ENCODE results near the gene PEDS1. TPM values are rescaled to one million over a fixed set of nuclear protein-coding genes. Genes with fewer than 3 reads are reported as not detected.

Gene PEDS1
- total and polyA plus RNA-seq, 2 of the 13 experiments (the other 11 are each of a cell fraction or from before 2014, with no cell fraction given): 30.5 to 93.9 TPM

- TF ChIP-seq ZNF20 (CRISPR knock-in tag; IDR thresholded peaks at IDR 0.05): no peak
- no peak for TF ChIP-seq KMT2A (CRISPR knock-in tag; IDR thresholded peaks at IDR 0.05)
- no peak for TF ChIP-seq KMT2B (CRISPR knock-in tag; IDR thresholded peaks at IDR 0.05)
- no peak for TF ChIP-seq ZNF552 (CRISPR knock-in tag; IDR thresholded peaks at IDR 0.05; ENCODE audit: borderline replicate concordance)
- TF ChIP-seq FUBP1 (CRISPR knock-in tag; IDR thresholded peaks at IDR 0.05; ENCODE audit: borderline replicate concordance): no peak
- no peak for TF ChIP-seq ZNF75D (CRISPR knock-in tag; IDR thresholded peaks at IDR 0.05; ENCODE audit: borderline replicate concordance)
- TF ChIP-seq ZNF282 (IDR thresholded peaks at IDR 0.05; ENCODE audit: partially characterized antibody): no peak
- no peak for TF ChIP-seq ZBTB42 (CRISPR knock-in tag; IDR thresholded peaks at IDR 0.05)
- TF ChIP-seq ZNF275 (CRISPR knock-in tag; IDR thresholded peaks at IDR 0.05; ENCODE audit: borderline replicate concordance): no peak
- TF ChIP-seq TEAD2 (CRISPR knock-in tag; IDR thresholded peaks at IDR 0.05): no peak
- TF ChIP-seq RNF2 (conservative IDR thresholded peaks at IDR 0.05; ENCODE audit: low read depth): no peak
- no peak; the same call in 1 of the 2 replicates for TF ChIP-seq ZC3H4 (CRISPR knock-in tag; IDR thresholded peaks at IDR 0.05; ENCODE audit: borderline replicate concordance)
- no peak for TF ChIP-seq ZNF792 (CRISPR knock-in tag; IDR thresholded peaks at IDR 0.05)
- TF ChIP-seq KLF9 (CRISPR knock-in tag; IDR thresholded peaks at IDR 0.05; ENCODE audit: low read depth): no peak
- TF ChIP-seq ZNF354B (CRISPR knock-in tag; IDR thresholded peaks at IDR 0.05): no peak
- TF ChIP-seq TRIM22 (IDR thresholded peaks at IDR 0.05): no peak
- TF ChIP-seq PHF5A (CRISPR knock-in tag; IDR thresholded peaks at IDR 0.05; ENCODE audit: low read depth, unreplicated experiment): no peak
- TF ChIP-seq TOPORS (CRISPR knock-in tag; IDR thresholded peaks at IDR 0.05): no peak
- TF ChIP-seq SETDB1 (CRISPR knock-in tag; IDR thresholded peaks at IDR 0.05; ENCODE audit: borderline replicate concordance): no peak
- no peak for TF ChIP-seq SAFB2 (CRISPR knock-in tag; IDR thresholded peaks at IDR 0.05; ENCODE audit: borderline replicate concordance, low read depth)
- no peak for TF ChIP-seq ZNF33B (CRISPR knock-in tag; IDR thresholded peaks at IDR 0.05)
- TF ChIP-seq, protein P1, sequence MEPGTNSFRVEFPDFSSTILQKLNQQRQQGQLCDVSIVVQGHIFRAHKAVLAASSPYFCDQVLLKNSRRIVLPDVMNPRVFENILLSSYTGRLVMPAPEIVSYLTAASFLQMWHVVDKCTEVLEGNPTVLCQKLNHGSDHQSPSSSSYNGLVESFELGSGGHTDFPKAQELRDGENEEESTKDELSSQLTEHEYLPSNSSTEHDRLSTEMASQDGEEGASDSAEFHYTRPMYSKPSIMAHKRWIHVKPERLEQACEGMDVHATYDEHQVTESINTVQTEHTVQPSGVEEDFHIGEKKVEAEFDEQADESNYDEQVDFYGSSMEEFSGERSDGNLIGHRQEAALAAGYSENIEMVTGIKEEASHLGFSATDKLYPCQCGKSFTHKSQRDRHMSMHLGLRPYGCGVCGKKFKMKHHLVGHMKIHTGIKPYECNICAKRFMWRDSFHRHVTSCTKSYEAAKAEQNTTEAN (CRISPR knock-in tag; conservative IDR thresholded peaks at IDR 0.05): no peak
- no peak for TF ChIP-seq TFDP2 (CRISPR knock-in tag; IDR thresholded peaks at IDR 0.05)
- TF ChIP-seq ZNF790 (CRISPR knock-in tag; IDR thresholded peaks at IDR 0.05; ENCODE audit: borderline replicate concordance): no peak
Measured at GRCh38 chr20:50138479-50139393, 14.8 kb downstream of the PEDS1 start (continued).

Data from HepG2 (cell line).